Occipital lobe (tissue), 2 donors: ENCODE data around the gene MRPL48. TPM values are rescaled to one million over a fixed set of nuclear protein-coding genes. Genes with fewer than 3 reads are reported as not detected.

Experiments used
- DNase-seq: peaks from one replicate; lab custom pipeline; 2025; lab: John Stamatoyannopoulos, UW
- total RNA-seq: library from RNA; depleted of rRNA; stranded (reverse); fragments of >200 nt; gene quantifications from one replicate; pipeline ENCODE4 v1.2.3, GENCODE V29; 2014

MRPL48 gene
- total RNA-seq, 1 donor from 2014 or later: 24.3 TPM

DNA sequence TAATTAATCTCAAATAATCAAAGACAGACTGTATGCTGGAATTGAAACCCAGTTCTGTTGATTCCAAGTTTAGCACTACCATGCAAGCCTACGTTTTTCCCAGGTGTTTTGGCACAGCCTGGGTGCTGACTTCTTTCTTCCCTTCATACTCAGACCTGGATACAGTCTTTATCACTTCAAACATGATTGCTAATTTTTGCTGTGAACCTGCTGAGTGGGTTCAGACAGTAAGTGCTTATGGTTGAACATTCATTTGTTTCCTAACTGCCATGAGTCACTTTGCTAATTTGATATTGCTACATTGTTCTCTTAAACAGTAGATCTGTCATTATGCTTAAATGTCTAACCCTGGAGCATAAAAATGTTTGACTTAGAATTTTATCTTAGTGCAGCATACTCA is 101.3 kb downstream of the MRPL48 start:
- DNase-seq: no peak

DNA sequence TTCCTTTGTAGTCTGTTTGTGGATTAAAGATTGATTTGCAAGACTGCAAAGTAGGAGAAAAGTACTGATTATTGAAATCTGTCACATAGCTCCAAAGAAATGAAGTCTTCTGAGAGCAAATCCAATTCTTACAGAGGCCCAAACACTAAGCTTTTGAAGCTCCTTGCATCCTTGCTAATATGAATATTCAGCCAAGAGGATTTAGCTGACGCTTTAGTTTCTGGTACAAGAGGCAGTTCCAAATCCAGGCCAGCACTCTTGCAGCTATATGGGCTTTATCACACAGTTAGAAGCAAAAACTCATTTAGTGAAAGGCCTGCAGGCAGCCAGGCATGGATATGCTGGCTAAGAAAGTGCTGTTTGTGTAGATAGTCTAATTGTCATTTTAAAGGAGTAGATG is 101.9 kb downstream of the MRPL48 start:
- no peak for DNase-seq

DNA sequence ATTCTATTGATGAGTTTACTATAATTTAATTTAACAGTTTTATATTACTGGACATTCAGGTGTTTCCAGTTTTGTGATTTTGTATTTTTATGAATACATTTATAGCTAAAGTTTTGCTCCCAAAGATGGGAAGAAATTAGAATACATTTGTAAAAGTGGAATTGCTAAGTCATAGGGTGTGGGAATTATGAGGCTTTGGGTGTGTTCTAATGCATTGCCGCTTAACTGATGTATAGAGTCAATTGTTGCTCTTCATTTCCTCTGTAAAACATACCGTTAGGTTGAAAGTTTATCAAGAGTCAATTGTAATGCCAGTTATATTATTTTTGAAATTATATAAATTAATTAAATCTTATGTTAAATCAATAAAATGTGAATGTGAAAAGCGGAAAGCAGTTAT is 105.4 kb downstream of the MRPL48 start:
- DNase-seq: no peak

DNA sequence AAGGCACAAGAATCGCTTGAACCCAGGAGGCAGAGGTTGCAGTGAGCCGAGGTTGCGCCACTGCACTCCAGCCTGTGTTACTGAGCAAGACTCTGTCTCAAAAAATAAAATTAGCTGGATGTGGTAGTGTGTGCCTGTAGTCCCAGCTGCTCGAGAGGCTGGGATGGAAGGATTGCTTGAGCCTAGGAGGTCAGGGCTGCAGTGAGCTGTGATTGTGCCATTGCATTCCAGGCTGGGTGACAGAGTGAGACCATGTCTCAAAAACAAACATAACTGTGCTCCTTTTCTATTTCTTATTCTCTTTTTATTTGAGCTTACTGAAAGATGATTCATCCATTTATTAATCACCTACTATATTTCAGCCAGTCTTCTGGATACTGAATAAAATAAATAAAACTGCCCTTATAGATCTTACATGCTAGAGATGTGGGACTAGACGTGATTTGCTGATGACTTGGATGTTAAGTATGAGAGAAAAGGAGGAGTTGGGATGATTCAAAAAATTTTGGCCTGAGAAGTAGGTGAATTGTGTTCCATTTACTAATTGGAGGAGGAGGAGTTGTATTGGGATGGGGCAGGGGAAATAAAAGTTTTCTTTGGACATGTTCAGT is 107.2 kb downstream of the MRPL48 start:
- no peak for DNase-seq

DNA sequence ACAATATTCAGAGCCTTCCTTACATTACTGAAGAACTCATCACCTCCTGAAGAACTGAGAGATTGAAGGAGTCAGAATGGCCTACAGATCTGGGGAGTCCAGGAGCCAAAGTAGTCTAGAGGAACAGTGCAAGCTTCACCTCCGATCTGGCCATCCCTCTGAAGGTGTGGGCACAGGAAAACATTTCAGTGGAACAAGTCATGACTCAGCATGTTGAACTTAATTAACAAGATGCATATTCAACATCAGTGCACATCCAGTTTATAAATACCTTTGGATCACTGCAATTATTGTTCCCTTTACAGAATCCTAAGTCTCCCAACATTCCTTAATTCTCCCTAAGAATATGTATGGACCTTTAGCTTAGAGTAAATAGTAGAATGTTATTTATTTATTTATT is 114.6 kb downstream of the MRPL48 start:
- no peak for DNase-seq

DNA sequence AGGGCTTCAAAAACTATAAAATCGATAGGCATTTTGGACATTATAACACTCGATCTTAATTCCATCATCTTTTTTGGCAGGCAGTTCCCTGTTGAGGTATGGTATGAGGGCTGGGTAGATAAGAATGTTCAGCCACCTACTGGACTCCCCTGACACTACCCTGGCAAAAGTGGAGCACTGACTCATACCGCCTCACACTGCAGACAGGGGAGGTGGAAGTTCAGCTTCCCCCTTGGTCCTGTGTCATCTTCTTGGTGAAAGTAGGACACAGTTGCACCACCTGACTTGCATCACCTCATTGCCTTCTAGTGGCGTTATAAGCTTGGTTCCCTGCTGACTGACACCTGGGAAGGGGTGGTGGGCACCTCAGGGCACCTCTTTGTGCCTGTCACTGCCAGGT is 119.5 kb downstream of the MRPL48 start:
- no peak for DNase-seq

DNA sequence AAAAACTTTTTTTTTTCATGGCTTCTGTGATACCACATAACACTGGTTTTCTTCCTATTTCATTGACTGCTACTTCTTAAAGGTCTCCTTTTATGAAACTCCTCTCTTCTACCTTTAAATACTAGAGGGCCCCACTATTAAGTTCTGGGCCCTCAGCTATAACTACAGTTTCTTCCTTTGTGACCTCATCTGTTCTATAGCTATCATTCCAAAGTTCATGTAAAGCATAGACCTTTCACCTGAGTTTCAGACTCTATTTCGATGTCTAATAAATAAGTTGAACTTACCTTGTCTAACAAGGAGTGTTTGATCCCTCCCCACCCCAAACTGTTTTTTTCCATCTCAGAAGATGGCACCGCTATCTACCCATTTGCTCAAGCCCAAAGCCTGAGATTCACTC is 124.4 kb downstream of the MRPL48 start:
- DNase-seq: no peak

DNA sequence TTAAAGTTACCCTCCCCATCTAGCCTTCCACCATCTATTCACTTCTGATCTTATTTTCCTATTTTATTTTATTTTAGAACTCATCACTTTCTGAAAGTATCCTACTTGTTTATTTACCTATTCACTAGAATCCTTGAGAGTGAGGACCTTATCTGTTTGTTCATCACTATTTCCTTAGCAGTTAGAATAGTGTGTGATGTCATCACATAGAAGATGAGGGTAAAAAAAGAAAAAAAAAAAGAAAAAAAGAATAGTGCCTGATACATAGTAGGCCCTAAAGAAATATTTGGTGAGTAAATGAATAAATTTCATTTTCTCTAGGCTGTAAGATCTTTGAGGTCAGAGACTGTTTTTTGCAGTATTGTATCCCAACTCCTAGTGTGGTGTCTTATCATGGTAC is 125.8 kb downstream of the MRPL48 start:
- DNase-seq: no peak

DNA sequence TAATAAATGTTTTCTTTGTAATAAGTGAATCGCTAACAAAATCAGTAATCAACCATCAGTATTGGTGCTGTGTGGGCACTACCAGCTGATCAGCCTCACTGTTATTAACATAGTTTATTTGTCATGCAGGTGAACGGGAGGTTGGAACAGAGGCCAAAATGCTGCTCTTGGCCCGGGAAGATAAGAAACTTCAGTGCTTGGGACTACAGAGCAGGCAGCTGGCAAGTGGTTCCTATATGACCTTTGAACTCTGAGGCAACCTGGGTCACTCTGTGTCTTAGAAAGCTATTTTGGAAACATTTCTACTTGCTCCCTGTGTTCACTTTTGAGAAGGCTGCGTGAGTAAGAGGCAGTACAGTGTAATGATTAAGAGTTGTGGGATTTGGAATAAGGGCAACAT is 126.6 kb downstream of the MRPL48 start:
- DNase-seq: no peak

Other genes with a start within 250 kb of the MRPL48 start
- gene FAM168A, start 189.8 kb upstream of the MRPL48 start, total RNA-seq: 70.3 TPM
- gene PLEKHB1, start 141.3 kb upstream of the MRPL48 start, total RNA-seq: 4.1 TPM
- 356 TPM for gene RAB6A, start 26.8 kb upstream of the MRPL48 start, total RNA-seq
- gene COA4, start 89.0 kb downstream of the MRPL48 start, total RNA-seq: 38.2 TPM
- 12.6 TPM for gene PAAF1, start 89.1 kb downstream of the MRPL48 start, total RNA-seq
- gene DNAJB13, start 163.2 kb downstream of the MRPL48 start, total RNA-seq: 0.47 TPM
- gene UCP2, start 195.0 kb downstream of the MRPL48 start, total RNA-seq: 5.0 TPM
- gene UCP3, start 221.2 kb downstream of the MRPL48 start, total RNA-seq: 0.62 TPM